GM12891 (cell line): Measurements from ENCODE around the gene EFHD1.

Experiments
- POLR2A ChIP-seq: IDR thresholded peaks from 2 replicates; pipeline ENCODE4 v1.6.1; 2011; ENCODE audit warnings: low read depth, low read length, control low read depth
- TAF1 ChIP-seq: IDR thresholded peaks from 2 replicates; pipeline ENCODE4 v1.6.1; 2011; ENCODE audit warnings: low read depth, low read length, control low read depth

DNA sequence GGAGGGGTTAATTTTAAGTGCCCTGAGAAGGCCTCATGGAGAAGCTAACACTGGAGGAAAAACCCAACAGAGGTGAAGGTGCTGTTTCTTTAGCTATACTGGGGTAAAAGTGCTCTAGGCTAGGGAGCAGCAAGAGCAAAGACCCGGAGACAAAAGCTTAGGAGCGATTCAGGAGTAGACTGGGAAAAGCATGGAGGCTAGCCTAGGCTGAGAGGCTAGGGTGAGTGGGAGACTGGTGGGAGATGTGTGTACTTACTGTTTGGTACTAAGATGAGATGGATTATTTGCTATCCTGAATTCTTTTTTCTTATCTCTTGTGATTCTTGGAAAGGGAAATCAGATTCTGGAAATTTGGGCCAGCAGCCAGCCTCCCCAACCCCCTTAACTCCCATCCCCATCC lies 65.7 kb downstream of the EFHD1 start:
- TF ChIP-seq POLR2A, result no peak
- no peak for TF ChIP-seq TAF1
